Thoracic aorta (tissue), 2 donors: ENCODE results near the gene SRD5A1. TPM values are rescaled to one million over a fixed set of nuclear protein-coding genes. Genes with fewer than 3 reads are reported as not detected.

Source experiments
- ATAC-seq: fragments of 150-250 bp; one replicate; pipeline ENCODE4 v1.8.0; 2017; ENCODE audit warnings: low read depth; ENCODE audit not compliant: insufficient number of reproducible peaks, low FRiP score
- DNase-seq: peaks from one replicate; pipeline ENCODE4 v3.0.0-alpha.2; 2020; ENCODE audit warnings: low spot score
- H3K27ac ChIP-seq, 2 donors: fragments of 200-600 bp; sonication (generic); 1 replicate in 1 of 2; 2 replicates in 1 of 2; pipeline ENCODE4 v1.5.1; 2016; ENCODE audit warnings: mild to moderate bottlenecking in 2 of 2, moderate library complexity in 2 of 2
- H3K27me3 ChIP-seq: fragments of 200-600 bp; sonication (generic); replicated peaks from 2 replicates; pipeline ENCODE4 v1.6.0; 2016; ENCODE audit warnings: mild to moderate bottlenecking; ENCODE audit not compliant: insufficient read depth
- H3K36me3 ChIP-seq: fragments of 200-600 bp; sonication (generic); one replicate; pipeline ENCODE4 v1.5.1; 2016
- H3K4me1 ChIP-seq, 2 donors: fragments of 200-600 bp; sonication (generic); 1 replicate in 1 of 2; 2 replicates in 1 of 2; pipeline versions ENCODE4 v1.5.1 to v1.6.0; 2016; ENCODE audit warnings: low read depth in 2 of 2, mild to moderate bottlenecking in 1 of 2; ENCODE audit not compliant: control insufficient read depth in 1 of 2
- H3K4me3 ChIP-seq: fragments of 200-600 bp; sonication (generic); 2 replicates; pipeline ENCODE4 v1.5.1; 2016; ENCODE audit warnings: mild to moderate bottlenecking
- H3K9me3 ChIP-seq: fragments of 200-600 bp; sonication (generic); 2 replicates; pipeline ENCODE4 v1.5.1; 2016
- total RNA-seq, 2 donors: library from RNA; depleted of rRNA; stranded (reverse); fragments of >200 nt; gene quantifications; one replicate each; pipeline versions ENCODE4 v1.1.0 to v1.2.3, GENCODE V29; 2016
- TF ChIP-seq, protein P1 (sequence below): fragments of 200-600 bp; sonication (generic); IDR thresholded peaks from one replicate; pipeline ENCODE4 v1.5.1; 2019; ENCODE audit warnings: antibody characterized with exemption

Gene SRD5A1
- total RNA-seq, 2 donors from 2014 or later: 7.6 to 8.5 TPM

DNA sequence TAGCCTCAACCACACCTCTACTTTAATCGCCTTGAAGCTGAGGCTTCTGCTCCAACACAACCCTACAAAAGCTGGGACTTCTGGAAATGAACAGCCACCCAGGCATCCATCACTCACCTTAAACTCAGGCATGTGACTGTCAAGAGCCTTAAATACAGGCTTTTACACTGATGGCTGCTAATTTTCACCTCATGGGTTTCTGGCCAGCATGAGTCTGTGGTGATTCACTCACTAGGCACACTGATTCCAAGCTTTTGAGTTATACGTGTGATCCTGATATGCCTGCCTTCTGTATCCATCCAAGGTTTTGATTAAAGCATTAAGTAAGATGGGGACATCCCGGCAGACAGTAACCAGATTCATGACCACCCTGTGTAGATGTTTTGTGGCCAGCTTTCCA lies 9.3 kb upstream of the SRD5A1 start:
- DNase-seq (no peak), ATAC-seq (no peak)
- no peaks in the 10 kb centered on the region for H3K9me3 ChIP-seq
- H3K27me3 ChIP-seq: no peaks in the 10 kb centered on the region
- H3K27ac ChIP-seq: no peak overlapping the region
- H3K4me3 ChIP-seq: no peak overlapping the region
- H3K36me3 ChIP-seq: peaks cover 25% of the 10 kb centered on the region
- TF ChIP-seq, protein P1, sequence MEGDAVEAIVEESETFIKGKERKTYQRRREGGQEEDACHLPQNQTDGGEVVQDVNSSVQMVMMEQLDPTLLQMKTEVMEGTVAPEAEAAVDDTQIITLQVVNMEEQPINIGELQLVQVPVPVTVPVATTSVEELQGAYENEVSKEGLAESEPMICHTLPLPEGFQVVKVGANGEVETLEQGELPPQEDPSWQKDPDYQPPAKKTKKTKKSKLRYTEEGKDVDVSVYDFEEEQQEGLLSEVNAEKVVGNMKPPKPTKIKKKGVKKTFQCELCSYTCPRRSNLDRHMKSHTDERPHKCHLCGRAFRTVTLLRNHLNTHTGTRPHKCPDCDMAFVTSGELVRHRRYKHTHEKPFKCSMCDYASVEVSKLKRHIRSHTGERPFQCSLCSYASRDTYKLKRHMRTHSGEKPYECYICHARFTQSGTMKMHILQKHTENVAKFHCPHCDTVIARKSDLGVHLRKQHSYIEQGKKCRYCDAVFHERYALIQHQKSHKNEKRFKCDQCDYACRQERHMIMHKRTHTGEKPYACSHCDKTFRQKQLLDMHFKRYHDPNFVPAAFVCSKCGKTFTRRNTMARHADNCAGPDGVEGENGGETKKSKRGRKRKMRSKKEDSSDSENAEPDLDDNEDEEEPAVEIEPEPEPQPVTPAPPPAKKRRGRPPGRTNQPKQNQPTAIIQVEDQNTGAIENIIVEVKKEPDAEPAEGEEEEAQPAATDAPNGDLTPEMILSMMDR: no peak
- no peaks in the 10 kb centered on the region for H3K4me1 ChIP-seq

DNA sequence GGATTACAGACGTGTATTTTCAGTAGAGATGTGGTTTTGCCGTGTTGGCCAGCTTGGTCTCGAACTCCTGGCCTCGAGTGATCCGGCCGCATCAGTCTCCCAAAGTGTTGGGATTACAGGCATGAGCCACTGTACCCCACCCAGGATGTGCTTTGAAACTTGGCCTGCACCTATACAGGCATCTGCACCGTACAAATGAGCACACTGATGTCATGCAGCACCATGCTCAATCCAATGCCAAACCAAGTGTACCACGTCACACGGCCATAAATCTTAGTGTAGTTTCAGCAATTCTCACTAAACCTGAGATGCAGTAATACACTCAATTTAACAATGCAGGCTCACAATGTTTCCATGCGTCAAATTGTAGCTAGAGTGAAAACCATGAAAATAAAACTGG lies 6.7 kb upstream of the SRD5A1 start:
- no peaks in the 10 kb centered on the region for H3K27me3 ChIP-seq
- peaks cover 23% of the 10 kb centered on the region for H3K36me3 ChIP-seq
- H3K4me1 ChIP-seq: peaks cover 0 to 6% of the 10 kb centered on the region in 2 donors
- no peaks in the 10 kb centered on the region for H3K9me3 ChIP-seq
- no peak overlapping the region for H3K4me3 ChIP-seq
- DNase-seq: no peak
- H3K27ac ChIP-seq: no peak overlapping the region
- no peak for ATAC-seq
- TF ChIP-seq, protein P1: no peak

DNA sequence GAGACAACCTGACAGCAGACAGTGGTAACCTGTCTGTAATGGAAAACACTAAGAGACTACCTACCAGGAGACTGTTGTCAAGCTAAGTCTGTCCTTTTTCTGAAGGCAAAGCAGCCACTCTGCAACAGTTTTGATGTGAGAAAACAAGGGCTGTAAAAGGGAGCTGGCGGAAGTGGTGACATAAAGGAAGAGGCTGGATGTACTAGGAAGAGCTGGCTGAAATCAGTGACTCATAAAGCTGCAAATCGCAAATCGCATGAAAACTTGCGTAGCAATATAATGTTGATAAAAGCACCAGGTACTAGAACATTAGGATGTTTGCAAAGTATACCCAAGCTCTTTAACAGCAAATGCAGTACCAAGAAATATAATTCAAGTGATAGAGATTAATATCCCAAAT lies 1.8 kb upstream of the SRD5A1 start:
- Histone ChIP-seq H3K36me3 (peaks cover 8% of the 10 kb centered on the region), H3K4me1 (peaks cover 8 to 22% of the 10 kb centered on the region in 2 donors), H3K4me3 (no peak overlapping the region), H3K27me3 (no peaks in the 10 kb centered on the region), H3K27ac (no peak overlapping the region), H3K9me3 (no peaks in the 10 kb centered on the region)
- DNase-seq: no peak
- TF ChIP-seq, protein P1: no peak
- ATAC-seq: no peak

DNA sequence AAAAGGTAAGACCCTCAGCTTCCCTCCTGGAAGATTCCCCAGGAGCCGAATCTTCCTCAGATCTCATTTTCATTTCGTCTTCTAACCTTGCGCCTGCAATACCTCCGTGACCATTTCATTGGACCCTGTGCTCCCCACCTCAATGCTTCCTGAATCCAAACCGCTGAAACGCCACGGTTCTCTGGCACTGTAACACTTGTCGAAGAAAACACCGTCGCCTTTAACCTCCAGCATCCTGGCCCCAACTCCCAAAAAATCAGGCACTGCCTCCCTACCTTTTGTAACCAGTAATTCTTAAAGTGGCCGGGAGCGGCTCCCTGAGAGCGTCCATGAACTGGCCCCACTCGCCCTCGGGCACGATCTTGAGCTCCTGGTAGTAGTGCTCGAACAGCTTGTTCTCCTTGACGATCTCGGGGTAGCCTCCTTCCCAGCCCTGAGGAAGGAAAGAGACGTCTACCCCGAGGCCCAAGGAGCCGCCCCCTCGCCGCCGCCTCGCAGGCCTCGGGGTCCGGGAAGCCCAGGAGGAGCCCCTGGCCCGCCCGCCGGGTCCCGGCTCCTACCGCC lies 834 bp upstream of the SRD5A1 start:
- Histone ChIP-seq H3K4me3 (peak overlapping the region; percentile 90), H3K27ac (peak overlapping the region; percentile 88 to 94), H3K9me3 (no peaks in the 10 kb centered on the region), H3K4me1 (peaks cover 8 to 22% of the 10 kb centered on the region in 2 donors), H3K27me3 (no peaks in the 10 kb centered on the region), H3K36me3 (peaks cover 8% of the 10 kb centered on the region)
- ATAC-seq (no peak), DNase-seq (no peak)
- TF ChIP-seq, protein P1: peak; percentile 20

DNA sequence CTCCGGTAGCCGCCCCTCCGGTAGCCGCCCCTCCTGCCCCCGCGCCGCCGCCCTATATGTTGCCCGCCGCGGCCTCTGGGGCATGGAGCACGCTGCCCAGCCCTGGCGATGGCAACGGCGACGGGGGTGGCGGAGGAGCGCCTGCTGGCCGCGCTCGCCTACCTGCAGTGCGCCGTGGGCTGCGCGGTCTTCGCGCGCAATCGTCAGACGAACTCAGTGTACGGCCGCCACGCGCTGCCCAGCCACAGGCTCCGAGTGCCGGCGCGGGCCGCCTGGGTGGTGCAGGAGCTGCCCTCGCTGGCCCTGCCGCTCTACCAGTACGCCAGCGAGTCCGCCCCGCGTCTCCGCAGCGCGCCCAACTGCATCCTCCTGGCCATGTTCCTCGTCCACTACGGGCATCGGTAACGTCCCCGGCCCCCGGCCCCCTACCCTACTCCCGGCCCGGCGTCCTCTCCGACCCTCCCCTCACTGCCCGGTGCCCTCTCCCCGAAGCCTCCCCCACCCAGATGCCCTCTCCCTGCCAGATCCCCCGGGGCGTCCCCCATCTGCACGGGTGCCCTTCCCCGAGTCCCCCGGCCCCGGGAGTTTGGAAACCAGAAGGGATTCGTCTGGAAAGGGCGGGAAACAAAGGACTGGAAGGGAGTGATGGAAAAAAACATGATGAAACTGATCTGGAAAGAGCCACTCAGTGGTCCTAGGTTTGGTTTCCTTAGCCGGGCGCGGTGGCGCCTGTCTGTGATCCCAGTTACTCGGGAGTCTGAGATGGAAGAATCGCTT lies 417 bp downstream of the SRD5A1 start:
- peak; percentile 2 for DNase-seq

More for the DNA sequence above, 417 bp downstream of the SRD5A1 start:
- Histone ChIP-seq H3K4me1 (peaks cover 8 to 22% of the 10 kb centered on the region in 2 donors), H3K9me3 (no peaks in the 10 kb centered on the region), H3K27ac (peak overlapping the region; percentile 88 to 94), H3K4me3 (peak overlapping the region; percentile 90), H3K36me3 (peaks cover 8% of the 10 kb centered on the region), H3K27me3 (no peaks in the 10 kb centered on the region)
- TF ChIP-seq, protein P1: no peak
- ATAC-seq: peak; percentile 23
